ENCODE results near the gene DRC7.

The DRC7 gene

GRCh38 chr16:57732037-57732436, 37.4 kb downstream of the DRC7 start:
- H3K9ac ChIP-seq (ENCODE audit: low read depth, low read length), result no peak overlapping the region
- no peaks in the 10 kb centered on the region for H3K36me3 ChIP-seq (ENCODE audit: insufficient read depth, low read length)
- H3K4me1 ChIP-seq (ENCODE audit: insufficient read depth, low read length), result no peaks in the 10 kb centered on the region
- no peaks in the 10 kb centered on the region for H3K9me3 ChIP-seq (ENCODE audit: control insufficient read depth, insufficient read depth, low read length)

- H3K9ac ChIP-seq (ENCODE audit: low read depth, low read length), result no peak overlapping the region
- no peaks in the 10 kb centered on the region for H3K9me3 ChIP-seq (ENCODE audit: control insufficient read depth, insufficient read depth, low read length)
- H3K4me1 ChIP-seq (ENCODE audit: insufficient read depth, low read length), result no peaks in the 10 kb centered on the region
- H3K36me3 ChIP-seq (ENCODE audit: insufficient read depth, low read length), result 0 out of 2 replicates have a peak, but pooled peaks cover 3% of the 10 kb centered on the region
These were observed 38.1 kb downstream of the DRC7 start for GRCh38 chr16:57732714-57733113.

GRCh38 chr16:57734308-57734924, 39.8 kb downstream of the DRC7 start:
- Histone ChIP-seq H3K9ac (ENCODE audit: low read depth, low read length) (peak overlapping the region; percentile 94), H3K9me3 (ENCODE audit: control insufficient read depth, insufficient read depth, low read length) (no peaks in the 10 kb centered on the region), H3K4me1 (ENCODE audit: insufficient read depth, low read length) (no peaks in the 10 kb centered on the region), H3K36me3 (ENCODE audit: insufficient read depth, low read length) (0 out of 2 replicates have a peak, but pooled peaks cover 3% of the 10 kb centered on the region)

DNA sequence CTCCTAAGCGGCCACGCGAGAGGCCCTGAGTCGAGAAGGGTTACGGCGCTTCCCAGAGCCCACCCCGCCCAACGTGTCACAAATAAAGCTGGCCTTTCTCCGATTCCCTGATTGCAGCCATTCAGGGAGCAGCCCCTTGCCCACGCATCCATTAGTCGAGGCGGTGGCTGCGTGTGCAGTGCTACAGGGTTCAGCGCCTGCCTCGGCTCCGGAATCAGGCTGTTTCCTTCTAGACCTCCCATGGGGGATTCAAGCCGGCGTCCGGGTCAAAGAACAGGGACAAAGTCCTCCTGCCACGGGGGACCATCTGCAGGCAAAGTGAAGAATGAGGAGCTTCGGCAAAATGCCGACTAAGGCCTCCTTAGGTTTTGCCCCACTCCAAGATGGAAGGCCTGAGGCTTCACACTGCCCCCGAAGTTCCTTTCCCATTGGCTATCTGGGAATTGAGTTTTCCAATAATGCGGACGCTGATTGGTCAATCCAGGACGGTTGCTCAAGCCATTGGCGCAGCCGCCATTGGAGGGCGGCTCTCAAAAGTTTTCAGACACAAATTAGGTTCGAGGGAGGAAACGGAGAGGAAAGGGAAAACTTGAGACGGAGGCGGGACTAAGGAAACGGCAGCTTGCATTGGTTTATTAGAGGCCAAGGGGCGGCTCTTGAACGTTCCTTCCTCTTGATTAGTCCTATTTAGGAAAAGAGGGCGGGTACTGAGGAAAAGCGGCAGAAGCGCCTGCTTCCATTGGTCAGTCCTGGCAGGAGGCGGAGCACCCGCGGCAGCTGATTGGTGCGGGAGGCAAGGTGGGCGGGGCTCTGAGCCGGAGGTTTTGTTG, 40.5 kb downstream of the DRC7 start:
- Histone ChIP-seq H3K36me3 (ENCODE audit: insufficient read depth, low read length) (0 out of 2 replicates have a peak, but pooled peaks cover 3% of the 10 kb centered on the region), H3K4me1 (ENCODE audit: insufficient read depth, low read length) (no peaks in the 10 kb centered on the region), H3K9ac (ENCODE audit: low read depth, low read length) (peak overlapping the region; percentile 94), H3K9me3 (ENCODE audit: control insufficient read depth, insufficient read depth, low read length) (no peaks in the 10 kb centered on the region)

- H3K36me3 ChIP-seq (ENCODE audit: insufficient read depth, low read length), result 0 out of 2 replicates have a peak, but pooled peaks cover 3% of the 10 kb centered on the region
- H3K9me3 ChIP-seq (ENCODE audit: control insufficient read depth, insufficient read depth, low read length), result no peaks in the 10 kb centered on the region
- peak within 1 kb of the TSS; percentile 94 for H3K9ac ChIP-seq (ENCODE audit: low read depth, low read length)
- H3K4me1 ChIP-seq (ENCODE audit: insufficient read depth, low read length), result no peaks in the 10 kb centered on the region
These were observed 41.3 kb downstream of the DRC7 start, which contains the start of gene KATNB1 for GRCh38 chr16:57735755-57736418. KATNB1 (plus strand) TSS chr16:57735770; CDS start chr16:57737244, 1,474 bp downstream.

DNA sequence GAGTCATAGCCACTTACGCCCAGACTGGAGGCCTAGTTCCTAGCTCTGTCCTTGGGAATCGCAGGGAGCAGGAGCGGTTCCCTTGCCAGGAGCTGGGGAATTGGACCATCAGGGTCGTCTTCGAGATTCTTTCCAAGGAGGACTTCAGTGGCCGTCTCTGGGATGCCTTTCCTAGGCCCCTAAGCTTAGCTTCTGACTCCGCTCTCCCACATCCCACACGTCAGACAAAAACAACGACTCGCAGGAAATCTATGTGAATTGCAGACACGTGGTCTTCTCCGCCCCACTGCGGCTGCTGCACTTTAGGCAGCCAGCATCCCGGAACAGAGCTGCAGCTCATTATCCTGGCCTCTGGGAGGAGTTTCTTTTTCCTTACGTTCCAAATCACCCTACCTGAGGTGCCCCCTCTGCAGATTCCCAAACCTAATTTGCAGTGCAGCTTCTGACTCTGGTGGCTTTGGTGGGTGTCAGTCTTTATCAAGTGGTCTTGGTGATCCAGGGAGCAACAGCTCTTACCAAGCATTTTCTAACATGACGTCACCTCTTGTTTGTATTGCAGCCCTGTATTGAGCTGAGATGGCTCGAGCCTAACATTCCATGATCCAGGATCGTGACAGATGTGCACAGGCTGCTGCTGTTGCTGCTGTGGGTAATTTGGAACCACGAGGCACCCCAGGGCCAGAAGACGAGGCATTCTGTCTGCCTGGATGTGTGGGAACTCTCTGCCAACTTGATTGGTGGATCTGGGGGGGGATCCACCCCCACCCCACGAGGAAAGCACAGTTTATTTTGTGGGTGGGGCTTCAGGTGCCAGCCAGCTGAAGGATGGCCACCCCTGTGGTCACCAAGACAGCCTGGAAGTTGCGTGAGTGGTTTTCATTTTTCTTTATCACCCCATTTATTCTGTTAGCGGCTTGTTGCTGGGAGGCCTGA, 42.1 kb downstream of the DRC7 start:
- Histone ChIP-seq H3K4me1 (ENCODE audit: insufficient read depth, low read length) (no peaks in the 10 kb centered on the region), H3K9me3 (ENCODE audit: control insufficient read depth, insufficient read depth, low read length) (no peaks in the 10 kb centered on the region), H3K36me3 (ENCODE audit: insufficient read depth, low read length) (0 out of 2 replicates have a peak, but pooled peaks cover 3% of the 10 kb centered on the region), H3K9ac (ENCODE audit: low read depth, low read length) (peak overlapping the region; percentile 67; the same call in 1 of the 2 replicates)

DNA sequence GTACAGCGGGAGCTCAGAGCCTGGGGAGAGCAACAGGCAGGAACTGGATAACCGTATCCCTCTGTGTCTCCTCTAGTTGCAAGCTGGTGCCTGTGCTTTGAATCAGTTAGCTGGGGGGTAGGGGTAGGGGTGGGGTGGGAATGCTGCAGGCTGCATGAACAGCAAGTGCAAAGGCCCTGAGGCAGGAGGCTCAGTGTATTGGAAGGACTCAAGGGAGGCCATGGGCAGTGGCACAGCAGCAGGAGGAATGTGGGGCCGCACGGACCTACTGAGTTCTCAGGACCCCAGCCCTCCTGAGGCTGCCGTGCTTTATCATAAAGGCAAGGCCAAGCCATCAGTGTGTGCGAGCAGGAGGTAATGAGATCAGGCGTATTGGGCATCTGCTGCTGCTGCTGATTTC, 44.2 kb downstream of the DRC7 start:
- Histone ChIP-seq H3K4me1 (ENCODE audit: insufficient read depth, low read length) (no peaks in the 10 kb centered on the region), H3K9ac (ENCODE audit: low read depth, low read length) (no peak overlapping the region), H3K36me3 (ENCODE audit: insufficient read depth, low read length) (peaks cover 3% of the 10 kb centered on the region; the same call in 1 of the 2 replicates), H3K9me3 (ENCODE audit: control insufficient read depth, insufficient read depth, low read length) (no peaks in the 10 kb centered on the region)

DNA sequence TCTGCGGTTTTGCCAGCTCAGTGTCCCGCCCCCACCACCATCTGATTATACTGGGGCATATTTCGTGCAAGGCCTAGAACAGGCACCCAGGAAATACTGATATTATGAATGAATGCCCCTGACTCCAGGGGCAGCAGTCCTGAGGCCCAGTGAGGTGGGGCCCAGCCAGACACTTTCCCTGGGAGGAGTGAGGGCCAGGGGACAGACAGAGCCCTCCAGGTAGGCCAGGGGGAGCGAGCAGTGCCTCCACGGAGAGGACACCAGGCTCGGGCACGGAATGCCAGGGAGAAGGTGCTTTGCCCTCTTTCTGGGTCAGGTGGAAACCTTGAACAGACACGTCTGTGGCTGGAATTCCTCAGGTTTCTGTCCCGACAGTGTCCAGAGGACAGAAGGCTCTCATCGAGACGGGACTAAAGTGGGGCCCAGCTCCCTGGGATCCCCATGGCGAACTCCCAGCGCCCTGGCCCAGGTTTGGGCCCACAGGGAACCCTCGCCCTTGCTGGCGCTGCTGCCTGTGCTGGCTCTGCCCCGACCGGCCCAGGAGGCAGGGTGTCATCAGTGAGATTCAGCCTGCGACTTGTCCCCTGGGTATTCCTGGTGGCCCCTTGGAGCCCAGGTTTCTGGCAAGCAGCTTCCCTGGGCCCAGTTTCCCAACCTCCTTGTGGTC, 45.3 kb downstream of the DRC7 start:
- no peak overlapping the region for H3K9ac ChIP-seq (ENCODE audit: low read depth, low read length)
- H3K9me3 ChIP-seq (ENCODE audit: control insufficient read depth, insufficient read depth, low read length), result no peaks in the 10 kb centered on the region
- H3K36me3 ChIP-seq (ENCODE audit: insufficient read depth, low read length), result peaks cover 3% of the 10 kb centered on the region; the same call in 1 of the 2 replicates

GRCh38 chr16:57740423-57741071, 45.9 kb downstream of the DRC7 start:
- H3K4me1 ChIP-seq (ENCODE audit: insufficient read depth, low read length), result no peaks in the 10 kb centered on the region
- no peak overlapping the region for H3K9ac ChIP-seq (ENCODE audit: low read depth, low read length)
- H3K9me3 ChIP-seq (ENCODE audit: control insufficient read depth, insufficient read depth, low read length), result no peaks in the 10 kb centered on the region
- H3K36me3 ChIP-seq (ENCODE audit: insufficient read depth, low read length), result peaks cover 3% of the 10 kb centered on the region; the same call in 1 of the 2 replicates

More for the DNA sequence above, 45.3 kb downstream of the DRC7 start:
- no peaks in the 10 kb centered on the region for H3K4me1 ChIP-seq (ENCODE audit: insufficient read depth, low read length)

DNA sequence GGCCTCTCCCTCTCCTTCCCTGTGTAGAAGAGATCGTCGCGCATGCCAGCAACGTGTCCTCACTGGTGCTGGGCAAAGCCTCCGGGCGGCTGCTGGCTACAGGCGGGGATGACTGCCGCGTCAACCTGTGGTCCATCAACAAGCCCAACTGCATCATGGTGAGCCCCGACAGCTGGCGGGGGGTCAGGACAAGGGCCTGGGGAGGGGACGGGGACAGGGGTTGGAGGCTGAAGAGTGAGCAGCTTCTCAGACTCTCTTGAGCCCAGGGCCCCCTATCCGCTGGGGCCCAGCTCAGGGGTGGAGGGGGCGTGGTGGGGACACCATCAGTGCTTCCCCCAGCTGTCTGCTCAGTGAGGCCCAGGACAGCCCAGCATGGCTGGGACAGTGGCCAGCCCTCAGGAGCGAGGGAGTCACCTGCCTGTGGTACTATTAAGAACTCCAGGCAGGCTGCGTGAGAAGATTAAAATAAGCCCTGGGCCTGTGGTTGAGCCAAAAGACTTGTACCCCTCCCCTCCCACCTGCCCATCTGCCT, 47.1 kb downstream of the DRC7 start:
- Histone ChIP-seq H3K9ac (ENCODE audit: low read depth, low read length) (no peak overlapping the region), H3K9me3 (ENCODE audit: control insufficient read depth, insufficient read depth, low read length) (no peaks in the 10 kb centered on the region), H3K36me3 (ENCODE audit: insufficient read depth, low read length) (peaks cover 3% of the 10 kb centered on the region), H3K4me1 (ENCODE audit: insufficient read depth, low read length) (no peaks in the 10 kb centered on the region)

DNA sequence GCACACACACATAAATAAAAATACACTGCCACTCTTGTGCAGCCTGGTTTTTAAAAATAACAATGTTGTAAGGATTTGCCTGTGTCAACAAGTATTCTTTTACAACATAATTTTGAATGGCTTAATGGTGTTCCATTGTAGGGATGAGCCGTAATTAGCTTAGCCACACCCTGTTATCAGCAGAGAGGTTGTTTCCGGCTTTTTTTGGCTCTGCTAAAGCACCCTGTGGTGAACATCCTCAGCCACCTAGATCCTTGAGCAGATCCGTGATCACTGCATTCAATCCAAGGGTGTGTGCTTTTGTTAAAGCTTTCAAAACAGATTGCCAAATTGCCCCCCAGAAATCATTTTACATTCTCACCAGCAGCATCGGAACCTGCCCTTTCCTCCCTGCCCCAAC, 47.9 kb downstream of the DRC7 start:
- Histone ChIP-seq H3K9me3 (ENCODE audit: control insufficient read depth, insufficient read depth, low read length) (no peaks in the 10 kb centered on the region), H3K4me1 (ENCODE audit: insufficient read depth, low read length) (no peaks in the 10 kb centered on the region), H3K9ac (ENCODE audit: low read depth, low read length) (no peak overlapping the region), H3K36me3 (ENCODE audit: insufficient read depth, low read length) (no peaks in the 10 kb centered on the region; the same call in none of the 2 replicates)

- H3K9me3 ChIP-seq (ENCODE audit: control insufficient read depth, insufficient read depth, low read length), result no peaks in the 10 kb centered on the region
- no peaks in the 10 kb centered on the region for H3K4me1 ChIP-seq (ENCODE audit: insufficient read depth, low read length)
- H3K9ac ChIP-seq (ENCODE audit: low read depth, low read length), result no peak overlapping the region
- H3K36me3 ChIP-seq (ENCODE audit: insufficient read depth, low read length), result no peaks in the 10 kb centered on the region; the same call in none of the 2 replicates
These were observed 48.9 kb downstream of the DRC7 start for GRCh38 chr16:57743458-57743857.
